Measurements from ENCODE around the gene GFRA1.

DNA sequence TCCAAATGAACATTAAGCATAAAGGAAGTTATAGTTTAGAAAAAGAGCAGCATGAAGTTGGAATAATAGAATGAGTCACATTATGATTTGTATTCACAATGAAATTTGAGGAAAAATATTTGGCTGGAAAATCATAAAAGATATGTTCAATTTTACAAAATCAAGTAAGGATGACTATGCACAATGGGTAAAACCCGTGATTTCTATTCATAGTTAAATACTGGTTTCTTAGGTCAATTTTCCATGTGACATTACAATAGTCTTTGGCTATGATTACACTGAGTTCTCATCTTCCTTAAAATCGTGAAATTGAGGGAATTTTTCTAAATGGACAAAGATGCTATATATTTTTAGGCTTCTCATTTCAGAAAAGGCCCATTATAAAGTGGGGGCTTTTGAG, 33.8 kb upstream of the GFRA1 start:
- TF ChIP-seq EZH2 (IDR thresholded peaks at IDR 0.05; ENCODE audit: borderline replicate concordance, insufficient read depth, low read depth, low read length, poor library complexity, severe bottlenecking): no peak
- TF ChIP-seq CTCF (IDR thresholded peaks at IDR 0.05): no peak

All from B cell (primary cell).